HG03571 (cell line): ENCODE results near the gene CRYGN.

Source experiments
- ATAC-seq: cut with Tn5 transposase; IDR thresholded peaks from one replicate; pipeline ENCODE4 v1.9.1; 2021; ENCODE audit not compliant: unreplicated experiment

Gene CRYGN

DNA sequence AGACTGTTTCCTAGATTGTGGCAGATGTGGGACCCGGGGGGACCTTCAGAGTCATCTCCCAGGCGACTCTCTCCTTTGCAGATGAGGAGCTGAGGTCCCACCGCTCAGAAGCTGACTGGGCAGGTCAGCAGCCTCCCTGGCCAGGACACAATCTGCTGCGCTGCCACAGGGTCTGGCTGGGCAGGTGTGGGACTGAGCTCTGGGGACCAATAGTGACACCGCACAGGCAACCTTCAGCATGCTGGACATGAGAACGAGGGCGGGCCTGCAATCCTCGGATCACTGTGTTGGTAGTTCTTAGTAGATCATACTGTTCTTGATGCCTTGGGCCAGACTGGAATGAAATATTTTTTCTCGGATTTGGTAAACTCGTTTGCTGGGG is 20.5 kb upstream of the CRYGN start:
- no peak for ATAC-seq

DNA sequence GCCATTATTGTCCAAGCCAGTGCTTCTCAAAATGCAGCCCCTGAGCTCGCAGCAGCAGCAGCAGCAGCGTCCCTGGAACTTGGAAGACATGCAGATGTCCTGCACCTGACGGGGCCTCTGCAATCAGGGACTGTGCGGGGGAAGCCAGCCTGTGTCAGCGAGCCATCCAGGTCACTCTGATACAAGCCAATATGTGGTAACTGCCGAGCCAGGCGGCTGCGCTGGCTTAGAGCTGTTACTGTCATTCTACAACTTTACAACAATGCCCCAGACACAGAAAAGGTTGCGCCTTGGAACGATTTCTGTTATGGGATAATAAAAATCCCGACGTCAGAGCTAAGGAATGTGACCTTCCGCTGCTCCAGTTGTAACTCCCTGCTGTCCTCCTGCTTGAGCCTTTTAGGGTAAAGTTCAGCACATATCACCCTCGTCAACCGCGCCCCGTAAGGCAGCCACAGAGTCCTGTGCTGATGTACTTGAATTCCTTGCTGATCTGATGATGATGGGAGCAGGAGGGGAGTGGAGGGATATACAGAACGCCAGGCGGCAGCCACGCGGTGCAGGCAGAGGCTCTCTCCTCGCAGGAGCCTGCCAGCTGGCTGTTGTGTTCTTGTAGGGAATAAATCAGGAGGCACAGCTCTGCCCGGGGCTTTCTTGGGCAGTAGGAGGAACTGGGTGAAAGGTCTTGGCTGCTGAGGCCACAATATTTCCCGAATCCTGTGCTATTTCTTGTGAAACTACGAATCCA is 20.0 kb upstream of the CRYGN start:
- ATAC-seq = no peak

DNA sequence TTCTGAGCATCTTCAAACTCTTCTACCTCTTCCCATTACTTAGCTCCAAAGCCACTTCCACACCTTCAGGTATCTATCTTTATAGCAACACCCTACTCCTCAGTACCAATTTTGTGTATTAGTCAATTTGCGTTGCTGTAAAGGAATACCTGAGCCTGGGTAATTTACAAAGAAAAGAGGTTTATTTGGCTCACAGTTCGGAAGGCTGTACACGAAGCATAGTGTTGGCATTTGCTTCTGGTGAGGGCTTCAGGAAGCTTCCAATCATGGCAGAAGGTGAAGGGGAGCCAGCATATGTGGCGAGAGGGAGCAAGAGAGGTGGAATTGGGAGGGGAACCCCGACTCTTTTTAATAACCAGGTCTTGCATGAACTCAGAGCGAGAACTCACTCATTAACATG is 17.6 kb upstream of the CRYGN start:
- ATAC-seq = no peak

DNA sequence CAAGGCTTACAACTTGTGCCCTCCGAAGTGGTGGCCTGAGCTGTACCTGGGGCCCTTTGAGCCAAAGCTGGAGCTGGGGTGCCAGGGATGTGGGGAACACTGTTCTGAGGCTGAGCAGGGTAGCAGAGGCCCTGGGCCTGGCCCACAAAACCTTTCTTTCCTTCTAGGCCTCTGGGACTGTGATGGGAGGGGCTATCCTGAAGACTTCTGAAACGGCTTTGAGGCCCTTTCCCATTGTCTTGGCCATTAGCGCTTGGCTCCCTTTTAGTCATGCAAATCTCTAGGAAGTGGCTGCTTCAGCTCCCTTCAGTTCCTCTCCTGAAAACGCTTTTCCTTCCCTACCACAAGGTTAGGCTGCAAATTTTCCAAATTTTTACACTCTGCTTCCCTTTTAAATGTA is 16.8 kb upstream of the CRYGN start:
- no peak for ATAC-seq

DNA sequence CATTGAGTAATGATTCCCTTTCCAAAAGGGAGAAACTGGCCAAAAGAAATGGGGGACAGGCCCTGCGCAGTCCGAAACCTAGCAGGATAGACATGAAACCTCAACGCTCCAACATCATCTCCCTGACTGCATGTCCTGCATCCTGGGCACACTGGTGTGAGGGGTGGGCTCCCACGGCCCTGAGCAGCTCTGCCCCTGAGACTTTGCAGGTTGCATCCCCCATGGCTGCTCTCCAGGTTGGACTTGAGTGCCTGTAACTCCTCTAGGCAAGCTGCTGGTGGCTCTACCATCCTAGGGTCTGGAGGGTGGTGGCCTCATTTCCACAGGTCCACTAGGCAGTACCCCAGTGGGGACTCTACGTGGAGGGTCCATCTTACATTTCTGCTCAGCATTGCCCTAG is 16.3 kb upstream of the CRYGN start:
- no peak for ATAC-seq

DNA sequence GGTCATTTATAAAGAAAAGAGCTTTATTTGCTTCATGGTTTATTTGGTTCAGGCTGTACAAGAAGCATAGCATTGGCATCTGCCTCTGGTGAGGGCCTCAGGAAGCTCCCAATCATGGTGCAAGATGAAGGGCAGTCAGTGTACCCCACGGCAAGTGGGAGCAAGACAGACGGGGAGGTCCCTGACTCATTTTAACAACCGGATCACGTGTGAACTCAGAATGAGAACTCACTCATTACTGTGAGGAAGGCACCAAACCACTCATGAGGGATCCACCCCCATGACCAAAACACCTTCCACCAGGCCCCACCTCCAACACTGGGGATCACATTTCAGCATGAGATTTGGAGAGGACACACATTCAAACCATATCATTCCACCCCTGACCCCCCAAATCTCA is 15.7 kb upstream of the CRYGN start:
- no peak for ATAC-seq

DNA sequence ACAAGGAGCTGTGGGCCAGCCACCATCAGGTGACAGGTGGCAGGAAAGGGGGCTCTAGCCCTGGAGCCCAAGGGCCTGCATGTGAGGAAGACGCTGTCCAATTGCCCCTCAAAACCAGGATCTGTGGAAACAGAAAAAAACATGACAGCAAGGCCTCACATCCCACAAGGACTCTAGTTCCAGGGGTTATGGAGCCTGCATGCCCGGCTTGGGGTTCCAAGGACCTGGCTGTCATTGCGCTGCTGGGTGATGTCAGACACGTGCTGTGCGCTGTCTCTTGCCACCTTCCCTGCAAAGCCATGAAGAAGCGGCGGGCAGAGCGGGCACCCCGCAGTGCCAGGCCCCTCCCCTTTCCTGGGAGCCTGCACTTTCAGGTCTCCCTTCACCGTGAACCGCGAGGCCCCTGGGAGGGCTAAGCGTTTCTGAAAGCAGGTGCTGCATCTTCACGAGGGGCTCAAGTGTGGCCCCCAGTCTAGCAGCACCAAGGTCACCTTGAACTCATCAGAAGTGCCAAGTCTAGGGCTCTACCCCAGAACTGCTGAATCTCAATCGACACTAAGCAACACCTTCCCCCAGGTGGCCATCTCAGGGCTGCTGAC is 15.1 kb upstream of the CRYGN start:
- no peak for ATAC-seq

DNA sequence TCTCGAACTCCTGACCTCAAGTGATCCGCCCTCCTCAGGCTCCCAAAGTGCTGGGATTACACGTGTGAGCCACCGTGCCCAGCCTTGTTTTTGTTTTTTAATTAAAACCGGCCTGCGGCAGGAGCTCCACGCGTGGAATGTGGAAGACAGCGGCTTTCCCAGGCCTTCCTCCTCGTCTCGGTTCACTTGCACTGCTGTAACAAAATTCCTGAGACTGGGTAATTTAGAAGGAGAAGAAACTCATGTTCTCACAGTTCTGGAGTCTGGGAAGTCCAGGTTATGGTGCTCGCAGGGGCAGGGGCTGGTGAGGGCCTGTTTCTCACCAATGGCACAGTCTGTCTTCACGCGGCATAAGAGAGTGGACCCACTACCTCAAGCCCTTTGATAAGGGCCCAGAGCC is 14.4 kb upstream of the CRYGN start:
- ATAC-seq = no peak

DNA sequence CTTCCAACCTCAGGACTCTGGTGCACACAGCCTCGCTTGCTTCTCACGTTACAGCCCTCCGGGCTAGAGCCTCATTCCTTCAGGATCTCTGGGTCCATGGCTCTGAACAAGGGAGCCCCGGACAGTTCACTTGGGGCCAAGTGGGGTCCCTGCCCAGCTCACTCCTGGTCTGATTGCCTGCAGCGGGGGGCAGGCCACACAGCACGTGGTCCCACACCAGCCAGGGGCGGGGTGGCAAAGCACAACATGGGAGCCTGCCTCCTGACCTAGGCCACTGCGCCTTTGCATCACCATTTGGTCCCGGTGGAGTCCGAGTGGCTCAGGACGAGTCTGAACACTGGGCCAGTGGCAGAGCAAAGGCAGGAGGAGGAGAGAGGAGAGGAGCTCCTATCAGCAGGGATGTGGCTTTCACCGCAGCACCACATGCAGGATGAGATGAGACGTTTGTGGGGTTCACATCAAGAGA is 13.4 kb upstream of the CRYGN start:
- no peak for ATAC-seq

DNA sequence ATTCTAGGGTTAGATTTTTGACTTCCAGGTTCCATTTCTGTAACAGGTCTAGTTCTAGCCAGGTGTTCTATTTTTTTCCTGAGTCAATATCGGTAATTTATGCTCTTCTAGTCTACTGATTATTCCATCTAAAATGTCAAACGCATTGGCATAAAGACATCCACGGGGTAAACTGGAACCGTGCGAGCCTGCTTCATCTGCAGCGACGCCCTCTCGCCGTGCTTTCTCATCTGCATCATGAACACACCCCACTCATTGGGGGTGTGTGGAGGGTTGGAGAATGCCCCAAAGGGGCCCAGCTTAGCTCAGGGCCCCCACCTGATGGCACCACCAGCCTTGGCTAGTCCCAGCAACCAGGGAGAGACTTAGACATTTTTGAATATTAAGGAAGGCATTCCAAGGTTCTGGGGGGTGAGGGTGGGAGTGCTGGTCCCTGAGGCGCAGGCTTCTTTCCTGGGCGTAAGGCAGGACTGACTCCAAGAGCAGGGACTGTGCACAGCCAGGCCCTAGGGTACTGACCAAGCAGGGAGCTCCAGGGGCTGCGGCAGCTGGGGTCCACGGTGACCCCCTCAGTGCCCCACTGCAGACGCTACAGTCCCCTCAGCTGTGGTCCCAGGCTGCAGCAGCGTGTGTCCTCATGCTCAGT is 12.9 kb upstream of the CRYGN start:
- no peak for ATAC-seq

DNA sequence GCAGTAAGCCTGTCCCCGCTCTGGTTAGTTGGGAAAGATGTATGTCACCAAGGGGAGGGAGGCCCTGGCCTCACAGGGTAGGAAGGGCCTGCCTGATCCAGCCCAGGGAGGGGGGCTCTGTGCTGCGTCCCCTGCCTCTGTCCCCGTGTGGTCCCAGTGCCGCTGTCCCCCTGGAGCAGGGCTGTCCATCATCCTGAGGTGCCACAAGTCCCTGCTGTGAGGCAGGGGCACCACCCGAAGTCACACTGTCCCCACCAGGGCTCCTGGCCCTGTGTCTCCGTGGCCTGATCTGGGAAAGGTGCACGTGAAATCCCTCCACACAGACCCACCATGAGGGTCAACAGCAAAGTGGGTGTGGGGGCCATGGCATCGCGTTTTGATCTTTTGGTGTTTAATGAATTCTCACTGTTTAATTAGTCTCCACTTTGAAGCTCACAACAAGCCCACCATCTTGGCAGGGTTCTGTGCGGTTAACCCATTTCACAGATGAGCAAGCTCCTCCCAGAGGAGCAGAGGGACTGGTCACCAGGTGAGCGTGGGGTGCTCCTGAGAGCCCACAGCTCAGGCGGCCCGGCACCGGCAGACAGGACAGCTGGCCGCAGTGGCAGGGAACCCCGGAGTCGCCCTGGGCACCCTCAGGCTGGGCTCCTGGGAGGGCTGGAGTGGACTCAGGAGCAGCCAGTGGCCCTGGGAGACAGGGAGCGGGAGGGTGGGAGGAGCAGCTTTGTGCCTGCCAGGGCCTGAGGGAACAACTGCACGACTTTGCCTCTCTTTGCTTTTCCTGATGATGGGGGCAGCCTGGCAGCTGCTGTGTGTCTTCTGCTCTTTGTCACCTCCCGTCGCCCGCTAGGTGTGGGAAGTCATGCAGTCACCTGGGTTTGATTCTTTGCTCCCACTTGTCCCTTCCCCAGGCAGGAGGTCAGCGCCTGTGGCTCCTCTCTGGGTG is 12.0 kb upstream of the CRYGN start:
- no peak for ATAC-seq

DNA sequence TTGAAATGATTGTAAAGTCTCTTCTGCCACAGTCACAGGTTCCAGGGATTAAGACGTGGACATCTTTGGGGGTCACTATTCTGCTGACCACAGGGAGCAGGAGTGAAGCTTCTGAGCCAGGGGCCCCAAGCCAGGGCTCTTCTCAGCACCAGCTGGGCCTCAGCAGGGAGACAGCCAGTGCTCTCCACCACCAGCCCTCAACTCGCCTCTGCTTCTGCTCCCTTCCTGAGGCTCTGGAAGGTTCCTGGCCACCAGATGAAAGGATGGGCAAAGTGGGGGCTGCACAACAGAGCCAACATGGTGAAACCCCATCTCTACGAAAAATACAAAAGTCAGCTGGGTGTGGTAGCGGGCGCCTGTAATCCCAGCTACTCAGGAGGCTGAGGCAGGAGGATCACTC is 11.2 kb upstream of the CRYGN start:
- ATAC-seq = no peak

DNA sequence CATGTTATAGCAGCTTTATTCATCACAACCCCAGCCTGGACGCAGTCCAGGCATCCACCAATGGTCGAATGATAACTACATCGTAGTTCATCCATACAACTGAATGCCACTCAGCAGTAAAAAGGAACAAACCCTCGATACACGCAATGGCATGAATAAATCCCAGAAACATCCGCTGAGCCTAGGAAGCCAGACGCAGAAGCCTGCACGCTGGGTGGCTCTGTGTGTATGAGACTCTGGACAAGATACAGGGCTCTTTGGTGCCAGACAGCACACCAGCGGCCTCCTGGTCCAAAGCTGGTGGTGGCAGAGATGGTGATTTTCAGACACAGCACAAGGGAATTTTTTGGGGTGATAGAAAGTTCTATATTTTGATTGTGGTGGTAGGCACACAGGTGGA is 10.0 kb upstream of the CRYGN start:
- no peak for ATAC-seq

DNA sequence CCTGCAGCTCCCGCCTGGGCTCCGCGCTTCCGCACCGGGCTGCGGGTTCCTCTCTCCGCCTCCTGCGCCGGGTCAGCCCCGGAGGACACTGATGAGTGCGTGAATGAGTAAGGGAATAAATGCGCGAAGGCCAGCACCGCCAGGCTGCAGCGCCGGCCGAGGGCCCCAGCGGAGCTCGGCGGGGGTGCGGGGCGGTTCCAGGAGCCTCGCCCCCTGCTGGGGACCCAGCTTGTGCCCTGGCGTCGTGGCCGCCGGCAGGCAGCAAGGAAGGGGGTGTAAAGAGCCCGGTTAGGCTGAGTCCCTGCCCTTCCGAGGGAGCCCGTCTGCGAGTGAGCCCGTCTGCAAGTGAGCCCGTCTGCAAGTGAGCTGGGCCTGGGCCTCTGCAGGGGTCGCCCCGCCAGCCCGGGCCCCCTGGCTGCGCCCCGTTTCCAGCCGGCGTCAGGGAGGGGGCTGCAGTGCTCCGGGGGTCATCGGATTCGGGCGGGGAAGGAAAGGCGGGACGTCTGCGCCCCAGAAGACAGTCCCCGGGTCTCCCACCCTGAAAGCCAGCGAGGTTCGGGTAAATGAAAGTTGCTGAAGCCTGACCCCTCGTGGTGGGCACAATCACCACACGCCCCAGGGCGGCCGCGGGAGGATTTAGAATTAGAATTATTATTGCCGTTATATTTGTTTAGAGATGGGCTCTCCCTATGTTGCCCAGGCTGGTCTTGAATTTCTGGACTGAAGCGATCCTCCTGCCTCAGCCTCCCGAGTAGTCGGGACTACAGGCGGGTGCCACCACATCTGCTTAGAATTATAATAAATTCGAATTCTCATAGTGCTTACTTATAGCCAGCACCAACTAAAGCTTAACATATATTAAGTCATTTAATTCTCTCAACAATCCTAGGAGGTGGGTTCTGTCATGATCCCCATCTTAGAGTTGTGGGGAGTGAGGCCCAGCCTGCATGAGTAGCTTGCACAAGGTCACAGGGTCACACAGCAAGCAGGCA is 8.6 kb upstream of the CRYGN start:
- peak; percentile 53 for ATAC-seq

DNA sequence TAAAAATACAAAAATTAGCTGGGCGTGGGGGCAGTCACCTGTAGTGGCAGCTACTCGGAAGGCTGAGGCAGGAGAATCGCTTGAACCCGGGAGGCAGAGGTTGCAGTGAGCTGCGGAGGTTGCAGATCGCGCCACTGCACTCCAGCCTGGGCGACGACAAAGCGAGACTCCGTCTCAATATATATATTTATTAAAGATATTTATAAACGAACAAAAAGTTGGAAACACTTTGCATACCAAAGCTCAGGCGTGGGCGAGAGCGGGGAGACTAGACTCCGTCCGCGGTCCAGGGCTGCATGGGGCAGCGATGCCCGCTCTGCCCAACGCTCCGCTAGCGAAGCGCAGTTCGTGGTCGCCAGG is 7.9 kb upstream of the CRYGN start:
- no peak for ATAC-seq

DNA sequence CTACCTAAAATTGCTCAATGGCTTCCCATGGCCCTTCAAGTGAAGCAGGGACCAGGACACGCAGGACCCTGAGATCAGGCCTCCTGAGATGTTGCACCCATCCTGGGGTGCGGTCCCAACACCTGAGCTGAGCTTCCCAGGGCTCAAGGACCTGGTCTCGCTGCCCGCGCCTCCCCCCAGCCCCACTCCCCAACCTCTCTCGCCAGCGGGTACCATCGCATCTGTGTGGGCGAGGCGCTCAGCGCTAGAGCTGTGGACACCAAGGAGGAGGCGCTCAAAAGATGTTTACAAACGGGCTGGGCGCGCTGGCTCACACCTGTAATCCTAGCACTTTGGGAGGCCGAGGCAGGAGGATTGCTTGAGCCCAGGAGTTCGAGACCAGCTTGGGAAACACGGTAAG is 7.4 kb upstream of the CRYGN start:
- no peak for ATAC-seq

DNA sequence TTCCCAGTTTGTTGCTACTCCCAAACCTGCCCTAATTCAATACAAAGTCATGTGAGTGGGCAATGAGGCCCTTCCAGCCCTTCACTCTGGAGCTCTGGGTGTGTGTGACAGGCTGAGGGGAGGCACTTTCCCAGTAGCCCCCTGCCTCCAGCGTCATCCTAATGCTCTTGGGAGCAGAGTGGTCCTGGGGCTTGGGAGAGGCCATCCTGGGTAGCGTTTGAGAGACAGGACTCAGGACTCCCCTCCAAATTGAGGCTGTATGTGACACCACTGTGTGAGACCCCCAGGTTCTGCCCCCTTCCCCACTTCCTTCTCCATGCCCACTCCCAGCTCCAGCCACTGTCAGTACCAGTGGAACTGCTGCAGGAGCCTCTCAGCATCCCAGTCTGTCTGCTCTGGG is 6.5 kb upstream of the CRYGN start:
- ATAC-seq = no peak

DNA sequence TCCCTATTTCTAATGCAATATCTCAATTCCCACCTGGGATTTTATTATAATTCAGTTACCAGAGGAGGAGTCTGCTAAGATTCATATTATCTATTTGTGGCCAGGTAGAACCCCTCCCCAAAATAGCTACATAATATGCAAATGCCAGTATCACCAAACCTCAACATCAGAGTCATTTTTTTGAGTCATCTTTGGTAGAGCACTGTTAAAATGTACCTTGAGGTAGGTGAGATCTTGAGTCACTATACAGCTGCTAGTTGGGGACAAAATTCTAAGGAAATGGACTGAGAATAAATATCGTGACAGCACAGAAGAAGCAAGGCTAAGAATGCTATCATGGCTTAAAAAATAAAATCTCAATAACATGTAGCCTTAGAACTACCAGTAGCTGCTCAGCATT is 4.7 kb upstream of the CRYGN start:
- no peak for ATAC-seq

DNA sequence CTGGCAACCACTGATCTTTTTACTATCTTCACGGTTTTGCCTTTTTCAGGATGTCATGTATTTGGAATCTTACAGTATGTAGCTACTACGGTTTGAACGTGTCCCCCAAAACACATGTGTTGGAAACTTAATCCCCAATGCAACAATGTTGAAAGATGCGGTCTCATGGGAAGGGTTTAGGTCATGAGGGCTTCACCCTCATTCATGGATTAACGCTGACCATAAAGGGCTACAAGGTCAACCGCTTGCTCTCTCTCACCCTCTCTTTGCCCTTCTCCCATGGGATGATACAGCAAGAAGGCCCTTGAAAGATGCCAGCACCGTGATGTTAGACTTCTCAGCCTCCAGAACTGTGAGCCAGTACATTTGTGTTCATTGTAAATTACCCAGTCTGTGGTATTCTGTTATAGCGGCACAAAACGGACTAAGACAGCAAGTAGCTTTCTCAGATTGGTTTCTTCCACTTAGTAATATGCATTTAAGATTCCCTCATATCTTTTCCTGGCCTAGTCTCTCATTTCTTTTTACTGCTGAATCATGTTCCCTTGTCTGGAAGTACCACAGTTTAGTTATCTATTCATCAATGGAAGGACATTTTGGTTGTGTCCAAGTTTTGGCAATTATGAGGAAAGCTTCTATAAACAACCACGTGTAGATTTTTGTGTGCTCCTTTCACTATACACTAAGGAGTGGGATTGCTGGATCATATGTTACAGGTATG is 3.0 kb upstream of the CRYGN start:
- ATAC-seq = no peak
